ENCODE results near the gene STAM.
"Not testable (repeated sequence)": the region's sequence is repeated elsewhere in the genome, so short reads cannot be mapped to it uniquely, and the experiment has no call there.

Gene STAM

DNA sequence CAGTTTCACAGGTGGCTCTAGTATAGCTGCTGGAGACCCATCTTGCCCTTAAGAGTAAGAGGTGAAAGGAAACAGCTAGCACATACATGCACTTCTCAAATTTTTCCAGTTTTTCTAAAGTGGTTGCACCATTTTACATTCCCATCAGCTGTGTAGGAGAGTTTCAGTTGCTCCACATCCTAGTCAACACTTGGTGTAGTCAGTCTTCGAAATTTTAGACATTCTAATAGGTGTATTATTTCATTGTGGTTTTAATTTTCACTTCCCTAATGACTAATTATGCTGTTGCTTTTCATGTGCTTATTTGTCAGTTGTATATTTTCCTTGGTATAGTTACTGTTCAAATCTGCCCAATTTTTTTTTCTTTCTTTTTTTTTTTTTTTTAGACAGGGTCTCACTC lies 17.3 kb upstream of the STAM start:
- no peak overlapping the region for H3K4me3 ChIP-seq (replicated peaks; ENCODE audit: low read depth, low read length)
- TF ChIP-seq CTCF (IDR thresholded peaks at IDR 0.05; ENCODE audit: low read depth, low read length, missing control alignments), result no peak
- no peak for DNase-seq (ENCODE audit: extremely low read depth, low read depth)

DNA sequence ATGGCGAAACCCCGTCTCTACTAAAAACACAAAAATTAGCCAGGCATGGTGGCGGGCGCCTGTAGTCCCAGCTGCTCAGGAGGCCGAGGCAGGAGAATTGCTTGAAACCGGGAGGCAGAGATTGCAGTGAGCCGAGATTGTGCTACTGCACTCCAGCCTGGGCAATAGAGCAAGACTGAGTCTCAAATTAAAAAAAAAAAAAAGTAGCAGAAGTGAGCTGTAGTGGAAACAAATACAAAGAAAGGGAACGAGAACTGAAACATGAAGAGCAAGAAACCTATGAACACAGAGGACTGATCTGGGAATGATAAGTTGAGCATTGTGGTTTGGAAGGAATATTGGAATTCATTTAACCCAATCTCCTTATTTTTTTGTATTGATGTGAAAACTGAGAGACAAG lies 11.4 kb upstream of the STAM start:
- DNase-seq (ENCODE audit: extremely low read depth, low read depth); H3K4me3 ChIP-seq (replicated peaks; ENCODE audit: low read depth, low read length): not testable (repeated sequence)

DNA sequence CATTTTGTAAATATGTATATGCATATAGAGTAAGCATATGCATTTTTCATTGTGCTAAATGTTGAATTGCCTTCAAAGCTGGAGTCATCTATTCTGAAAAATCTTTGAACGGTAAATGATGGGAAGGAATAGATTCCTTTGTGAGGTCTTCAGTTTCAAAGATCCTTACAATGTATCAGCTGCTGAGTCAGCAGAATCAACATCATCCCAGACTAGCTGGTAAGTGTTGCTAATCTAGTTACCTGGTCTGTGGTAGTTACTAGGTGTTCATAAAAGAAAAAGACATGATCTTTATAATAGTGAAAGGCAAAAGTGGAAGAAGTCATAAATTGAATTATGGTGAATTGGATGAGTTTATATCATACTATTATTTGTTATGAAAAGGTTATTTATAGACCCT lies 10.6 kb upstream of the STAM start:
- no peak for TF ChIP-seq CTCF (IDR thresholded peaks at IDR 0.05; ENCODE audit: low read depth, low read length, missing control alignments)
- DNase-seq (ENCODE audit: extremely low read depth, low read depth), result no peak

DNA sequence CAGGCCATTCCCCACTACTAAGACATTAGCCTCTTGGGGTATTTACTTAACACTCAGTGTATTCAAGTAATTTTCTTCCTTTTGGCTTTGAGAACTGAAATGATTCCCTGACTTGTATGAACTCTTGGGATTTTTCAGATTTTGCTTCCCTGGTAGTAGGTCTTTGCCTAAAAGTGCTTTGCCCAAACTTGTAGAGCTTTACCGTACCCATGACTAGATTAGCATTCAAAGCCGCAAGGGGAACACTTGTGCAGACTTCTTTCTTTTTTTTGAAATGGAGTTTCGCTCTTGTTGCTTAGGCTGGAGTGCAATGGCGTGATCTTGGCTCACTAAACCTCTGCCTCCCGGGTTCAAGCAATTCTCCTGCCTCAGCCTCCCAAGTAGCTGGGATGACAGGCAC lies 6.1 kb upstream of the STAM start:
- TF ChIP-seq CTCF (IDR thresholded peaks at IDR 0.05; ENCODE audit: low read depth, low read length, missing control alignments), result no peak
- no peak overlapping the region for H3K4me3 ChIP-seq (replicated peaks; ENCODE audit: low read depth, low read length)
- DNase-seq (ENCODE audit: extremely low read depth, low read depth), result no peak

More for the DNA sequence above, 10.6 kb upstream of the STAM start:
- H3K4me3 ChIP-seq (replicated peaks; ENCODE audit: low read depth, low read length), result no peak overlapping the region

- no peak overlapping the region for H3K4me3 ChIP-seq (replicated peaks; ENCODE audit: low read depth, low read length)
- TF ChIP-seq CTCF (IDR thresholded peaks at IDR 0.05; ENCODE audit: low read depth, low read length, missing control alignments), result no peak
- DNase-seq (ENCODE audit: extremely low read depth, low read depth), result no peak
Measured at GRCh38 chr10:17640331-17640816, 3.6 kb upstream of the STAM start.

DNA sequence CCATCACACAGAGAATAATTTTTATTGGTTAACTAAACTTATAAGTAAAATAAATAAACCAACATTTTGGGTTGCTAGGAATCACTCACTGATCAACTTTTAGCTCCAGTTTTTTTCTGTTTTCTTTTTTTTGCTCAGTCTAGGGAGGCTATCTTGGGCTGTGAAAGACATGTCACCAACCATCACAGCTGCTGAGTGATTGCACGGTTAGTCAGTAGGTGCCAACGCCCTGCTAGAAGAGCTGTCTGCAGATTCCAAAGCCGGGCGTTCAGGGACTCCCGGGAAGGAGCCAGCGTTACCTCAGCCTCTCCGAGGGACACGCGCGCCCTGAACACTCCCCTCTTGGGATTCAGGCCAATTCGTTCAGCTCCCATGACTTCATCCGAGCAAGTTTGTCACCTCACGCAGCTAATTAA lies 604 bp upstream of the STAM start:
- no peak for TF ChIP-seq CTCF (IDR thresholded peaks at IDR 0.05; ENCODE audit: low read depth, low read length, missing control alignments)
- peak overlapping the region; percentile 87 for H3K4me3 ChIP-seq (replicated peaks; ENCODE audit: low read depth, low read length)
- no peak for DNase-seq (ENCODE audit: extremely low read depth, low read depth)

DNA sequence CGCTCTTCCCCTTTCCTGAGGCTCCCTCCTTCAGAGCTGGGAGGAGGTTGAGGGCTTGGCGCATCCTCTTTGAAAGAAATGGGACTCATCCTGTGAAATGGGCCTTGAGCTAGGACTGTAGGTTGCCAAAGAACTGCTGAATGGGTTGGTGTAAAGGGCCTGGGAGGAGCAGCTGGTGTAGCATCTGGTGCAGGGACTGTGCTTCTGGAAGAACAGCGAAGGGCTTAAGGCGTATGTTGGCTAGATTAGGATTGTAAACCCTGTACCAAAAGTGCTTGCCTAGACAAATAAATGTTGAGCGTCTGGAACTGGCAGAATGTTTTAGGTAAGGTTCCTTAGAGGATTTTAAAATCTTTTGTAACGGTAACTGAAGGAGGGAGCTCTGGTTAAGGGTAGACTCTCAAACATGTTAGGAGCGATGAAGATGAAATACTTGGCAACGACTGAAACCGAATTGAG lies 563 bp downstream of the STAM start:
- H3K4me3 ChIP-seq (replicated peaks; ENCODE audit: low read depth, low read length), result peak overlapping the region; percentile 87
- no peak for DNase-seq (ENCODE audit: extremely low read depth, low read depth)

More for the DNA sequence above, 563 bp downstream of the STAM start:
- TF ChIP-seq CTCF (IDR thresholded peaks at IDR 0.05; ENCODE audit: low read depth, low read length, missing control alignments), result no peak
